Activated CD8-positive, alpha-beta memory T cell treated with anti-CD3 and anti-CD28 coated beads, Interleukin-2, amount 10 ng/mL, durations not matched to agents 7 days and 5 days (primary cell): Measurements from ENCODE around the gene TAF4. TPM values are rescaled to one million over a fixed set of nuclear protein-coding genes. Genes with fewer than 3 reads are reported as not detected.
A peak's percentile ranks its signal among the peaks of the same experiment; 100 is the strongest.

Experiments used
- ATAC-seq: fragments of 150-1000 bp; cut with Tn5 transposase; one replicate; pipeline ENCODE4 v1.10.0; 2021; ENCODE audit warnings: moderate library complexity
- CTCF ChIA-PET: fragments of 350-600 bp; sonication (Branson Sonifier 250); formaldehyde crosslinking; loops from one replicate; lab custom pipeline; 2021; ENCODE audit warnings: antibody characterized with exemption; lab: Charles Lee
- DNase-seq: peaks from one replicate; pipeline ENCODE4 v3.0.0-alpha.2; 2020
- H3K27ac Mint-ChIP-seq: one replicate; pipeline ENCODE4 v1.8.0; 2021; ENCODE audit warnings: mild to moderate bottlenecking, mixed read lengths
- H3K27me3 Mint-ChIP-seq: one replicate; pipeline ENCODE4 v1.8.0; 2021; ENCODE audit warnings: mixed read lengths
- H3K36me3 Mint-ChIP-seq: one replicate; pipeline ENCODE4 v1.8.0; 2021; ENCODE audit warnings: mild to moderate bottlenecking, mixed read lengths
- H3K4me1 Mint-ChIP-seq: one replicate; pipeline ENCODE4 v1.8.0; 2021; ENCODE audit warnings: mixed read lengths
- H3K4me3 Mint-ChIP-seq: one replicate; pipeline ENCODE4 v1.8.0; 2021; ENCODE audit warnings: mild to moderate bottlenecking, moderate library complexity, mixed read lengths
- H3K9me3 Mint-ChIP-seq: one replicate; pipeline ENCODE4 v1.8.0; 2022; ENCODE audit warnings: low read depth, mixed read lengths
- total RNA-seq, 2 experiments: library from RNA; stranded (reverse); gene quantifications; one replicate each; pipeline ENCODE4 v1.2.3, GENCODE V29; 2021

The TAF4 gene
- total RNA-seq, 2 experiments from 2014 or later = 21.1 to 24.2 TPM

- Mint-ChIP-seq H3K4me3 (no peak overlapping the region), H3K27me3 (no peaks in the 10 kb centered on the region), H3K36me3 (peaks cover 15% of the 10 kb centered on the region), H3K4me1 (peaks cover 3% of the 10 kb centered on the region), H3K9me3 (peaks cover 2% of the 10 kb centered on the region), H3K27ac (no peak overlapping the region)
- DNase-seq = no peak
- CTCF ChIA-PET = no interaction called here
- no peak for ATAC-seq
Measured at GRCh38 chr20:62040933-62041332, 24.7 kb downstream of the TAF4 start.

GRCh38 chr20:62040381-62040922 is 25.2 kb downstream of the TAF4 start:
- CTCF ChIA-PET = no interaction called here
- Mint-ChIP-seq H3K9me3 (peaks cover 3% of the 10 kb centered on the region), H3K27ac (no peak overlapping the region), H3K4me3 (no peak overlapping the region), H3K27me3 (no peaks in the 10 kb centered on the region), H3K36me3 (peaks cover 15% of the 10 kb centered on the region), H3K4me1 (peaks cover 3% of the 10 kb centered on the region)
- no peak for DNase-seq
- no peak for ATAC-seq

- Mint-ChIP-seq H3K27ac (no peak overlapping the region), H3K36me3 (peaks cover 15% of the 10 kb centered on the region), H3K4me3 (no peak overlapping the region), H3K9me3 (peaks cover 5% of the 10 kb centered on the region), H3K4me1 (peaks cover 3% of the 10 kb centered on the region), H3K27me3 (no peaks in the 10 kb centered on the region)
- CTCF ChIA-PET = no interaction called here
- ATAC-seq = no peak
- no peak for DNase-seq
Measured at GRCh38 chr20:62039738-62040137, 25.9 kb downstream of the TAF4 start.

GRCh38 chr20:62032609-62033368 is 32.9 kb downstream of the TAF4 start:
- Mint-ChIP-seq H3K4me1 (peaks cover 29% of the 10 kb centered on the region), H3K27me3 (no peaks in the 10 kb centered on the region), H3K4me3 (no peak overlapping the region), H3K9me3 (peaks cover 3% of the 10 kb centered on the region), H3K27ac (no peak overlapping the region), H3K36me3 (peaks cover 7% of the 10 kb centered on the region)
- no peak for DNase-seq
- CTCF ChIA-PET = interaction anchor here (0.6 to 1.9 kb wide), 3 partner anchors 22 to 58 kb away, joined by 3 to 5 read pairs (median 4); no protein-coding TSS in a partner anchor
- ATAC-seq = no peak

- CTCF ChIA-PET = interaction anchor here (1.9 kb wide), 1 partner anchor 21 kb away, joined by 5 read pairs; no protein-coding TSS in a partner anchor
- Mint-ChIP-seq H3K36me3 (peaks cover 3% of the 10 kb centered on the region), H3K4me3 (no peak overlapping the region), H3K27me3 (no peaks in the 10 kb centered on the region), H3K27ac (no peak overlapping the region), H3K4me1 (peaks cover 29% of the 10 kb centered on the region), H3K9me3 (peaks cover 3% of the 10 kb centered on the region)
- ATAC-seq (no peak), DNase-seq (no peak)
Measured at GRCh38 chr20:62031462-62032092, 34.1 kb downstream of the TAF4 start.

GRCh38 chr20:62030834-62031434 is 34.7 kb downstream of the TAF4 start:
- peaks cover 2% of the 10 kb centered on the region for H3K36me3 Mint-ChIP-seq
- CTCF ChIA-PET = no interaction called here
- peak overlapping the region; percentile 72 for H3K27ac Mint-ChIP-seq
- no peak overlapping the region for H3K4me3 Mint-ChIP-seq
- H3K4me1 Mint-ChIP-seq = peaks cover 31% of the 10 kb centered on the region
- peak; percentile 57 for ATAC-seq
- no peaks in the 10 kb centered on the region for H3K27me3 Mint-ChIP-seq
- H3K9me3 Mint-ChIP-seq = peaks cover 3% of the 10 kb centered on the region
- no peak for DNase-seq

GRCh38 chr20:62030357-62030756 is 35.3 kb downstream of the TAF4 start:
- H3K27ac Mint-ChIP-seq = no peak overlapping the region
- ATAC-seq (no peak), DNase-seq (no peak)
- CTCF ChIA-PET = interaction anchor here (0.6 kb wide), 1 partner anchor 20 kb away, joined by 3 read pairs; no protein-coding TSS in a partner anchor
- no peak overlapping the region for H3K4me3 Mint-ChIP-seq
- H3K36me3 Mint-ChIP-seq = peaks cover 2% of the 10 kb centered on the region
- no peaks in the 10 kb centered on the region for H3K27me3 Mint-ChIP-seq
- peaks cover 1% of the 10 kb centered on the region for H3K9me3 Mint-ChIP-seq
- H3K4me1 Mint-ChIP-seq = peaks cover 31% of the 10 kb centered on the region

- H3K36me3 Mint-ChIP-seq = peaks cover 2% of the 10 kb centered on the region
- CTCF ChIA-PET = interaction anchor here (0.6 kb wide), 1 partner anchor 19 kb away, joined by 3 read pairs; no protein-coding TSS in a partner anchor
- H3K27ac Mint-ChIP-seq = no peak overlapping the region
- H3K4me3 Mint-ChIP-seq = no peak overlapping the region
- DNase-seq (no peak), ATAC-seq (no peak)
- H3K27me3 Mint-ChIP-seq = no peaks in the 10 kb centered on the region
- H3K9me3 Mint-ChIP-seq = no peaks in the 10 kb centered on the region
- peaks cover 31% of the 10 kb centered on the region for H3K4me1 Mint-ChIP-seq
Measured at GRCh38 chr20:62029949-62030348, 35.7 kb downstream of the TAF4 start.

GRCh38 chr20:62029296-62029695 is 36.4 kb downstream of the TAF4 start:
- no peak overlapping the region for H3K4me3 Mint-ChIP-seq
- H3K27me3 Mint-ChIP-seq = no peaks in the 10 kb centered on the region
- peaks cover 2% of the 10 kb centered on the region for H3K36me3 Mint-ChIP-seq
- H3K27ac Mint-ChIP-seq = no peak overlapping the region
- CTCF ChIA-PET = no interaction called here
- ATAC-seq (no peak), DNase-seq (no peak)
- no peaks in the 10 kb centered on the region for H3K9me3 Mint-ChIP-seq
- H3K4me1 Mint-ChIP-seq = peaks cover 31% of the 10 kb centered on the region

- ATAC-seq = no peak
- no peaks in the 10 kb centered on the region for H3K27me3 Mint-ChIP-seq
- peaks cover 31% of the 10 kb centered on the region for H3K4me1 Mint-ChIP-seq
- DNase-seq = no peak
- H3K4me3 Mint-ChIP-seq = no peak overlapping the region
- H3K9me3 Mint-ChIP-seq = no peaks in the 10 kb centered on the region
- H3K27ac Mint-ChIP-seq = no peak overlapping the region
- CTCF ChIA-PET = no interaction called here
- H3K36me3 Mint-ChIP-seq = peaks cover 2% of the 10 kb centered on the region
Measured at GRCh38 chr20:62028384-62028783, 37.3 kb downstream of the TAF4 start.

- H3K36me3 Mint-ChIP-seq = peaks cover 2% of the 10 kb centered on the region
Measured at GRCh38 chr20:62027698-62028321, 37.9 kb downstream of the TAF4 start.

GRCh38 chr20:62027116-62027515 is 38.6 kb downstream of the TAF4 start:
- Mint-ChIP-seq H3K4me3 (no peak overlapping the region), H3K9me3 (no peaks in the 10 kb centered on the region), H3K36me3 (peaks cover 2% of the 10 kb centered on the region), H3K4me1 (peaks cover 22% of the 10 kb centered on the region), H3K27me3 (no peaks in the 10 kb centered on the region), H3K27ac (no peak overlapping the region)
- CTCF ChIA-PET = interaction anchor here (1.4 kb wide), 1 partner anchor 11 kb away, joined by 3 read pairs; no protein-coding TSS in a partner anchor
- ATAC-seq (no peak), DNase-seq (no peak)

More at GRCh38 chr20:62027698-62028321, 37.9 kb downstream of the TAF4 start:
- CTCF ChIA-PET = no interaction called here
- Mint-ChIP-seq H3K9me3 (no peaks in the 10 kb centered on the region), H3K4me1 (peaks cover 28% of the 10 kb centered on the region), H3K27me3 (no peaks in the 10 kb centered on the region), H3K4me3 (no peak overlapping the region), H3K27ac (no peak overlapping the region)
- no peak for DNase-seq
- ATAC-seq = no peak

- peaks cover 2% of the 10 kb centered on the region for H3K36me3 Mint-ChIP-seq
- no peaks in the 10 kb centered on the region for H3K9me3 Mint-ChIP-seq
- no peak overlapping the region for H3K27ac Mint-ChIP-seq
- H3K4me1 Mint-ChIP-seq = peaks cover 18% of the 10 kb centered on the region
- ATAC-seq = no peak
- CTCF ChIA-PET = interaction anchor here (0.9 to 1.4 kb wide), 2 partner anchors 10 to 110 kb away, joined by 3 to 4 read pairs; no protein-coding TSS in a partner anchor
- no peak for DNase-seq
- H3K4me3 Mint-ChIP-seq = no peak overlapping the region
- no peaks in the 10 kb centered on the region for H3K27me3 Mint-ChIP-seq
Measured at GRCh38 chr20:62026564-62026856, 39.2 kb downstream of the TAF4 start.
